ENCODE results near the gene ZBTB25.
"Not testable (repeated sequence)": the region's sequence is repeated elsewhere in the genome, so short reads cannot be mapped to it uniquely, and the experiment has no call there.

ZBTB25 gene

GRCh38 chr14:64525354-64525753 is 21.7 kb upstream of the ZBTB25 start:
- Mint-ChIP-seq H3K36me3 (ENCODE audit: low read depth) (peaks cover 26% of the 10 kb centered on the region), H3K27ac (no peak overlapping the region), H3K9me3 (no peaks in the 10 kb centered on the region), H3K4me3 (no peak overlapping the region), H3K4me1 (ENCODE audit: low read depth) (peaks cover 15% of the 10 kb centered on the region), H3K27me3 (no peaks in the 10 kb centered on the region)
- DNase-seq: no peak

GRCh38 chr14:64522591-64523355 is 19.1 kb upstream of the ZBTB25 start:
- H3K4me1 Mint-ChIP-seq (ENCODE audit: low read depth): peaks cover 13% of the 10 kb centered on the region
- DNase-seq: no peak
- H3K36me3 Mint-ChIP-seq (ENCODE audit: low read depth): peaks cover 25% of the 10 kb centered on the region
- H3K27ac Mint-ChIP-seq: no peak overlapping the region
- H3K27me3 Mint-ChIP-seq: no peaks in the 10 kb centered on the region
- H3K4me3 Mint-ChIP-seq: no peak overlapping the region
- H3K9me3 Mint-ChIP-seq: no peaks in the 10 kb centered on the region

GRCh38 chr14:64520699-64521098 is 17.1 kb upstream of the ZBTB25 start:
- peaks cover 28% of the 10 kb centered on the region for H3K4me1 Mint-ChIP-seq (ENCODE audit: low read depth)
- no peaks in the 10 kb centered on the region for H3K9me3 Mint-ChIP-seq
- H3K4me3 Mint-ChIP-seq: no peak overlapping the region
- no peak overlapping the region for H3K27ac Mint-ChIP-seq
- peaks cover 16% of the 10 kb centered on the region for H3K36me3 Mint-ChIP-seq (ENCODE audit: low read depth)
- H3K27me3 Mint-ChIP-seq: no peaks in the 10 kb centered on the region
- DNase-seq: no peak

- peaks cover 46% of the 10 kb centered on the region for H3K4me1 Mint-ChIP-seq (ENCODE audit: low read depth)
- H3K4me3 Mint-ChIP-seq: no peak overlapping the region
- H3K27me3 Mint-ChIP-seq: no peaks in the 10 kb centered on the region
- H3K9me3 Mint-ChIP-seq: no peaks in the 10 kb centered on the region
- peaks cover 18% of the 10 kb centered on the region for H3K36me3 Mint-ChIP-seq (ENCODE audit: low read depth)
- no peak overlapping the region for H3K27ac Mint-ChIP-seq
- no peak for DNase-seq
These were observed 14.6 kb upstream of the ZBTB25 start for GRCh38 chr14:64518229-64518628.

- not testable (repeated sequence) for H3K27ac Mint-ChIP-seq, DNase-seq, H3K9me3 Mint-ChIP-seq, H3K27me3 Mint-ChIP-seq, H3K4me3 Mint-ChIP-seq
- peaks cover 50% of the 10 kb centered on the region for H3K4me1 Mint-ChIP-seq (ENCODE audit: low read depth)
- peaks cover 19% of the 10 kb centered on the region for H3K36me3 Mint-ChIP-seq (ENCODE audit: low read depth)
These were observed 14.0 kb upstream of the ZBTB25 start for GRCh38 chr14:64517667-64518066.

GRCh38 chr14:64516969-64517368 is 13.3 kb upstream of the ZBTB25 start:
- peaks cover 25% of the 10 kb centered on the region for H3K36me3 Mint-ChIP-seq (ENCODE audit: low read depth)
- peaks cover 57% of the 10 kb centered on the region for H3K4me1 Mint-ChIP-seq (ENCODE audit: low read depth)
- DNase-seq: no peak
- H3K27ac Mint-ChIP-seq: no peak overlapping the region
- H3K4me3 Mint-ChIP-seq: no peak overlapping the region
- no peaks in the 10 kb centered on the region for H3K9me3 Mint-ChIP-seq
- no peaks in the 10 kb centered on the region for H3K27me3 Mint-ChIP-seq

- H3K27me3 Mint-ChIP-seq: no peaks in the 10 kb centered on the region
- no peak for DNase-seq
- H3K27ac Mint-ChIP-seq: no peak overlapping the region
- H3K4me1 Mint-ChIP-seq (ENCODE audit: low read depth): peaks cover 69% of the 10 kb centered on the region
- no peaks in the 10 kb centered on the region for H3K9me3 Mint-ChIP-seq
- H3K36me3 Mint-ChIP-seq (ENCODE audit: low read depth): peaks cover 27% of the 10 kb centered on the region
- H3K4me3 Mint-ChIP-seq: no peak overlapping the region
These were observed 11.4 kb upstream of the ZBTB25 start for GRCh38 chr14:64515053-64515452.

- H3K9me3 Mint-ChIP-seq: no peaks in the 10 kb centered on the region
- H3K27ac Mint-ChIP-seq: no peak overlapping the region
- no peaks in the 10 kb centered on the region for H3K27me3 Mint-ChIP-seq
- peaks cover 33% of the 10 kb centered on the region for H3K36me3 Mint-ChIP-seq (ENCODE audit: low read depth)
- H3K4me1 Mint-ChIP-seq (ENCODE audit: low read depth): peaks cover 84% of the 10 kb centered on the region
- H3K4me3 Mint-ChIP-seq: no peak overlapping the region
- no peak for DNase-seq
These were observed 9.6 kb upstream of the ZBTB25 start for GRCh38 chr14:64513271-64513670.

- peaks cover 87% of the 10 kb centered on the region for H3K4me1 Mint-ChIP-seq (ENCODE audit: low read depth)
- H3K9me3 Mint-ChIP-seq: no peaks in the 10 kb centered on the region
- no peaks in the 10 kb centered on the region for H3K27me3 Mint-ChIP-seq
- H3K4me3 Mint-ChIP-seq: peak overlapping the region; percentile 42
- H3K27ac Mint-ChIP-seq: peak overlapping the region; percentile 96
- peak; percentile 48 for DNase-seq
- H3K36me3 Mint-ChIP-seq (ENCODE audit: low read depth): peaks cover 40% of the 10 kb centered on the region
These were observed 7.4 kb upstream of the ZBTB25 start for GRCh38 chr14:64510825-64511671.

- H3K27ac Mint-ChIP-seq: peak overlapping the region; percentile 96
- peaks cover 47% of the 10 kb centered on the region for H3K36me3 Mint-ChIP-seq (ENCODE audit: low read depth)
- peak overlapping the region; percentile 98 for H3K4me3 Mint-ChIP-seq
- H3K27me3 Mint-ChIP-seq: no peaks in the 10 kb centered on the region
- DNase-seq: no peak
- no peaks in the 10 kb centered on the region for H3K9me3 Mint-ChIP-seq
- H3K4me1 Mint-ChIP-seq (ENCODE audit: low read depth): peaks cover 78% of the 10 kb centered on the region
These were observed 5.4 kb upstream of the ZBTB25 start for GRCh38 chr14:64509036-64509435.

- peaks cover 73% of the 10 kb centered on the region for H3K4me1 Mint-ChIP-seq (ENCODE audit: low read depth)
- DNase-seq: no peak
These were observed 4.7 kb upstream of the ZBTB25 start for GRCh38 chr14:64508215-64508776.

GRCh38 chr14:64507376-64508156 is 3.9 kb upstream of the ZBTB25 start:
- Mint-ChIP-seq H3K27me3 (no peaks in the 10 kb centered on the region), H3K27ac (peak overlapping the region; percentile 96), H3K4me3 (peak overlapping the region; percentile 98), H3K4me1 (ENCODE audit: low read depth) (peaks cover 67% of the 10 kb centered on the region), H3K36me3 (ENCODE audit: low read depth) (peaks cover 50% of the 10 kb centered on the region), H3K9me3 (no peaks in the 10 kb centered on the region)
- DNase-seq: peak; percentile 40

More at GRCh38 chr14:64508215-64508776, 4.7 kb upstream of the ZBTB25 start:
- no peaks in the 10 kb centered on the region for H3K27me3 Mint-ChIP-seq
- peak overlapping the region; percentile 98 for H3K4me3 Mint-ChIP-seq
- no peaks in the 10 kb centered on the region for H3K9me3 Mint-ChIP-seq
- peaks cover 47% of the 10 kb centered on the region for H3K36me3 Mint-ChIP-seq (ENCODE audit: low read depth)
- peak overlapping the region; percentile 96 for H3K27ac Mint-ChIP-seq

- H3K4me1 Mint-ChIP-seq (ENCODE audit: low read depth): peaks cover 69% of the 10 kb centered on the region
- peak overlapping the region; percentile 98 for H3K4me3 Mint-ChIP-seq
- no peak for DNase-seq
- H3K27me3 Mint-ChIP-seq: no peaks in the 10 kb centered on the region
- peaks cover 54% of the 10 kb centered on the region for H3K36me3 Mint-ChIP-seq (ENCODE audit: low read depth)
- peak overlapping the region; percentile 96 for H3K27ac Mint-ChIP-seq
- no peaks in the 10 kb centered on the region for H3K9me3 Mint-ChIP-seq
These were observed 3.1 kb upstream of the ZBTB25 start for GRCh38 chr14:64506721-64507120.
